GM19328 (cell line): ENCODE results near the gene ZNF576.
A peak's percentile ranks its signal among the peaks of the same experiment; 100 is the strongest.
"Not testable (repeated sequence)": the region's sequence is repeated elsewhere in the genome, so short reads cannot be mapped to it uniquely, and the experiment has no call there.

ENCODE experiments used
- ATAC-seq: cut with Tn5 transposase; IDR thresholded peaks from one replicate; pipeline ENCODE4 v1.9.1; 2021; ENCODE audit warnings: mild to moderate bottlenecking, moderate library complexity; ENCODE audit not compliant: unreplicated experiment

Gene ZNF576

DNA sequence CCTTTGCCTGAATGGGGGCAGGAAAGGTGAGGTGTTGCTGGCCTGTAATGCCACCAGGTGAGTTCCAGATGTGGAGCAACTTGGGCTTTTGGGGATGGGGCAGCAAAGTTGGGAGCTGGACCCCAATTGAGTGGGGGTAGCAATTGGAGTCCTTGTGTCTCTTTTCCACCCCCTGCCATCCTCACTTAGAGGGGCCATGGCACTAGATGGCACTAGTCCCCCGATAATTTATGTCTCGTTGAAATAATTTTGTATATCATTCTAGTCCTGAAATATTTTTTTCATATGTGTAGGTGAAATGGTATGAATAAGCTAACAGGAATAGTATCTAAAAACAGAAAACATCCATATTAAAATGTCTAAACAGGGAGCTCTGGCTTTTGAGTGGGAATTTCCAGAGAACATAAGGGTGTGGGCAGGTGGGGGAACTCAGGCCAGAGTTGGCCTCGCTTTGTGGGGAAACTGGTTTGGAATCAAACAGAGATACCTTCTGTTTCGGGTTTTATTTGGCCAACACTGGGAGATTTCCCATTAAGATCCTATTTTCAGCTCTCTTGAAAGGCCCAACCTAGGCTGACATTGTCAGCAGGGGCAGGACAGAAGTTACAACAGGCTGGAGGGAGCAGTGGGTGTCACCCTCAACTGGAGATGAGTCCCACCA, 3.4 kb downstream of the ZNF576 start:
- ATAC-seq = no peak

DNA sequence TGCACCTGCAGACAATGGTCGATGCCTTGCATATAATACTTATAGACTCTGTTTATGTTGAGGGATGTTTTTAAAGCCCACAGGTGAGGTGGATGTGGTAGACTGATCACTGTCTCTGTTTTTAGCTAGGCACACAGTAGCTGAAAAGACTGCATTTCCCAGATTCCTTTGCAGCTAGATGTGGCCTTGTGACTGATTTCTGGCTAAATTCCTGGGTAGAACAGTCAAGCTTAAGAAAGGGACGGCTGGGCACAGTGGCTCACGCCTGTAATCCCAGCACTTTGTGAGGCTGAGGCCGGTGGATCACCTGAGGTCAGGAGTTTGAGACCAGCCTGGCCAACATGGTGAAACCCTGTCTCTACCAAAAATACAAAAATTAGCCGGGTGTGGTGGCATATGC, 3.9 kb downstream of the ZNF576 start:
- ATAC-seq = not testable (repeated sequence)

DNA sequence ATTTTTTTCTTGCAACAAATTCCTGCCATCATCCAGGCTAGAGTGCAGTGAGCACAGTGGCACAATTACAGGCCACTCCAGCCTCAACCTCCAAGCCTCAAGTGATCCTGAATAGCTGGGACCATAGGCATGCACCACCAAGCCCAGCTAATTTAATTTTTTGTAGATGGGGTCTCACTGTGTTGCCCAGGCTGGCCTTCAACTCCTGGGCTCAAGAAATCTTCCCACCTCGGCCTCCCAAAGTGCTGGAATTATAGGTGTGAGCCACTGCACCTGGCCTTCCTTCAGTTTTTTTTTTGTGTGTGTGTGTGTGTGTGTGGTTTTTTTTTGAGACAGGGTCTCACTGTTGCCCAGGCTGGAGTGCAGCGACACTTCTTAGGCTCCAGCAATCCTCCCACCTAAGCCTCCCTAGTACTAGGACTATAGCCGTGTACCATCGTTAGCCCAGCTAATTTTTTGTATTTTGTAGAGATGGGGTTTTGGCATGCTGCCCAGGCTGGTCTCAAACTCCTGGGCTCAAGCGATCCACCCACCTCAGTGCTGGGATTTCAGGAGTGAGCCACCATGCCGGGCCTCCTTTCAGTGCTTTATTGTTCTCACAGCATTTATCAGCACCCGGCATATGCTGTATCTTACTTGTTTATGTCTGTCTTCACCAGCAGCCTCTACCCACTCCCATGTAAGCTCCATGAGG, 9.6 kb downstream of the ZNF576 start:
- no peak for ATAC-seq

DNA sequence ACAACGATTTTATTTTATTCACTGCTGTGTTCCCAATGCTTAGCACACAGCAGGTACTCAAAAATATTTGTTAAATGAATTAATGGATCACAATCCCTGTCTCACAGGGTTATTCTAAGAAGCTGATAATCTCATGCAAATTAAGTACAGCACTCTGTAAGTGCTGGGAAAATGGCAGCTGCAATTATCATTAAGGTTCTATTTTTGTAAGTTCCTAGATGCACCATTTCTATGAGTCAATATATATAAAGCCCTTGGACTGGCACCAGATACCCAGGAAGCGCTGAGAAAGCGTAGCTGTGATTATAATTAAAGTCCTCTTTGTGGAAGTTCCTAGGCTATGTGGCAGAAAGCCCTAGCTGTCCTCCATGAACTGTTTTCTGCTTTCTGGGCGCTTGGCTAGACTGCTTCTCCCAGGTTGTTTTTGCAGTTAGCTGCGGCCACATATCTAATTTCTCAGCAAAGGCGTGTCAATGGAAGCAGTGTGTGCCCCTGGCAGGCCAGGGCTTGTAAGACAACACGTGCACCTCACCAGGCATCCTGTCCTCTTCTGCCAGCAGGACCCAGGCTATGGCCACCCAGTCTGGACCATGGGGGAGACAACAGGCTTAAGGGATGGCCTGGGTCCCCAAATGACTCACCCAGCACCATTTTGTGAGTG, 10.3 kb downstream of the ZNF576 start:
- no peak for ATAC-seq

DNA sequence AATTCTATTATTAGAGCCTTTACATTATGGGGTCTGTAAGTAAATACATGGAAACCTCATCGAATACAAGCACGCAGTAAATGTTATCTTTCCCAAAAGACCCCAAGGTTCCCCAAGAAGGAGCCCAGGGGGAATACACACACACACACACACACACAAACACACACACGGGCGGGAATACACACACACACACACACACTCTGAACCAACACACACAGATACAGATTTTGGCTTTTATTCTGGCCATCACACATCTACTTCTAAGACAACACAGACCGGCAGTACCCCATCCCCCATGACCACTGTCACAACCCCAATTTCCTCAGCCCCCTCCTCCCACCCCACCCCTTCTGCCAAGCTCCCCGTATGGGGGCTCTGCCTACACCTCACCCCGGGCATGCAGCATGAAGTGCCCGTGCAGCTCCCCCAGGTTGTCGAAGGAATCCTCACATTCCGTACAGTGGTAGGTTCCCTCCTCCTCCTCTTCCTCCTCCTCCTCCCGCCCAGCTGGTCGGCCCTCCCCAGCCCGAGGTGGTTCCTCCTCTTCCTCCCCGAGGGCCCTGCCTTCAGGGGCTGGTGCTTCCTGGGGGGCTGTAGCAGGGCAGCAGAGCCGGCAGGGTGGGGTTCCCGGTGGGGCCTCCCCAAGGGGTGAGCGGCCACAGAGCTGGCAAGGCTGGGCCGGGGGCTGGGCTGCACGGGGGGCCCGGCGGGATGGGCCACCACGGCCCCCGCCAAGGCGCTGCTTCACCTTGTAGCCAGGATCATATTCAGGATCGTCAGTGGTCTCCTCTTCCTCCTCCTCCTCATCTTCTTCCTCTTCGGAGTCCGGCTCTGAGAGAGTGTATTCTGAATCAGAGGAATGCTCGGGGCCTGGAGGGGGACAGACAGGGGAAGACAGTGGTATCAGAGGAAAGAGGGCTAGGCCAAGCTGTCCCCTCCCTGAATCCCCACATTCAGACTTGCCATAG, 11.1 kb downstream of the ZNF576 start:
- ATAC-seq = no peak

DNA sequence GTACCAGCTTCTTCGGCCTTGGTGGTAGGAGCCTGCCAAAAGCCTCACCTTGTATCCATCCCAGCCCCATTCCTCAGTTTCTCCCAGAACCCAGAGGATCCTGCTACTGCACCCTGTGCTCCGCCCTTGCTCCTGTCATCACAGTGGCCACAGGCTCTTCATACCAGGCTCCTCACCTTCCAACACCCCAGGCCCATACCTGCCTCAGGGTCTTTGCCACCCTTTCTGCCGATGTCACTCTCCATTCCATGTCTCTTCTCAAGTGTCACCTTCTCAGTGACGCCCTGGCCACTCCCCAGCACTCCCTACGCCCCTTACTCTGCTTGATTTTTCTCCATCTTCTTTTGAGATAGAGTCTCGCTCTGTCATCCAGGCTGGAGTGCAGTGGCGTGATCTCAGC, 13.5 kb downstream of the ZNF576 start:
- ATAC-seq = no peak

DNA sequence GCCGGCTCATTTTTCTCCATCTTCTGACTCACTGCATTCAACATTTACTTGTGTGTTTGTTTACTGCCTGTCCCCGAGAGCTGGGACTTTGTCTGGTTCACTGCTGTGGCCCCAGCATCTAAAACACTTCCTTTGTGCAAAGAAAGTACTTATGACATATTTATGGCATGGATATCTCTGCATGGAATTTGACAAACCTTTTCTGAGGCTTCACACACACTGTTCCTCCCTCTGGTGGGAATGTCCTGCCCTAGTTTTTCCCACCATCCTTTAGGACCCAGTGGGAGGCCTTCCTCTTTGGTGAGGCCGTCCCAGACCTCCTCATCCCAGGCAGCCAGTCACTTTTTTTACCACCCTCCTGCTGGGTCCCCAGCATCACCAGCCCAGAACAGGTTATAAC, 14.1 kb downstream of the ZNF576 start:
- ATAC-seq = no peak

DNA sequence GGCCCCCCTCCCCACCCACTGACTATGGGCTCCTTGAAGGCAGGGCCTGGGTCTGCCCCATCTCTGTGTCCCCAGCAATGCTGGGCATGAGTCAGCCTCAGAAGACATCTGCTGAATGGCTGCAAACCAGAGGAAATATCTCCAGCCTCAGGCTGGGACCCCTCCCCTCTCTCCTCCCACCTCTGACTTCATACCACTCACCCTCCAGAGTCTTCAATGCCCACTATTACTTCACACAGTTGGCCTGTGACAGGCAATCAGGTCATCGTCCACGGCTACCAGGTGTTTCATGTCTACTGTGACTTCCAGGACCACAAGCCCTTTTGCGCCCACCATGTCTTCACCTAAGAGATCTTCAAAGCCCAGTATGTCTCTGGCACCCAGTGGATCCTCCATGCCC, 15.4 kb downstream of the ZNF576 start, which contains the start of gene SRRM5:
TSS of gene SRRM5 (plus strand) at position 301 of the 400 bp plus-strand sequence. CDS start at position 335, 34 bp downstream.
- ATAC-seq = no peak

DNA sequence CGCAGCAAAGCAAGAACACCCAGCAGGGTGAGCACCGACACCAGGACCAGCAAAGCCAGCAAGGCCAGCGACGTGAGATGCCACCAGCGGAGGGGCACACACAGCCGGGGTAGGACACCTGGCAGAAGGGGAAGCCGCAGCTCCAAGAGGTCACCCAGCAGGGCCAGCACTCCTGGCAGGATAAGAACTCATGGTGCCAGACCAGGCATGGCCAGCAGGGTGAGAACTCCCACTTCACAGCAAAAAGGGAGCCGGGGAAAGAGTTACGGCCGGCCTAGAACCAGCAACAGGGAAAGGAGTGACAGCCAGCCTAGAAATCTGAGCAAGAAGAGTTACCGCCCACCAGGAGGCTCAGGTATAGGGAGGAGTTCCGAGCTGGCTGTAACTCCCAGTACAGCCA, 16.0 kb downstream of the ZNF576 start:
- no peak for ATAC-seq

DNA sequence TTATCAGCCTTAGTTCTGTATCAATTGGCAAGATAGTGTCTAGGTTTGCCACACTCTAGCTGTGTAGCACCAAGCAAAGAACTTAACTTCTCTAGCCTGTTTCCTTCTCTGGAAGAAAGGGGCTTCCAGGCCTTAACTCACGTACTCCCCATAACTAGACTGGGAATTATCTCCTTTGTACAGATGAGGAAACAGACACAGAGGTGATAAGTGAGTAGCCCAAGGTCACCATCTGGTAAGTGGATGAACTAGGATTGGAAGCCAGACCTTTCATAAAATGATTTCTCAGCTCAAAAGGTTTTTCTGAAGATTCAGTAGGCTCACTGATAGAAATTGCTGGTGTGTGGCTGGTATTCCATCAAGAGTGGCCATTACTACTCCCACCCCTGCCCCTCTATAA, 19.9 kb downstream of the ZNF576 start:
- ATAC-seq = no peak

DNA sequence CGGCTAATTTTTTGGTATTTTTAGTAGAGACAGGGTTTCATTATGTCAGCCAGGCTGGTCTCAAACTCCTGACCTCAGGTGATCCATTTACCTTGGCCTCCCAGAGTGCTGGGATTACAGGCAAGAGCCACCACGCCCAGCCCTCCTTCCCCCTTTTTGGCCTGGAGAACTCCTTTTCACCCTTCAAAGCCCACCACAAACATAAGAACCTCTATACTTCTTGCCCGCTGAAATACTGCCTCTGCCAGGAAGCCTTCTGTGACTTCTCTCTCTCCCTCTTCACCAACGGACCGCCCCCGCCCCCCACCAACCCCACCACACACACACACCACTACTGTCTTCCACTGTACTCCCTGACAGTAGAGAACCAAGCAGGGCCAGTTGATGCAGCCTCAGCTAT, 20.6 kb downstream of the ZNF576 start:
- ATAC-seq = no peak

DNA sequence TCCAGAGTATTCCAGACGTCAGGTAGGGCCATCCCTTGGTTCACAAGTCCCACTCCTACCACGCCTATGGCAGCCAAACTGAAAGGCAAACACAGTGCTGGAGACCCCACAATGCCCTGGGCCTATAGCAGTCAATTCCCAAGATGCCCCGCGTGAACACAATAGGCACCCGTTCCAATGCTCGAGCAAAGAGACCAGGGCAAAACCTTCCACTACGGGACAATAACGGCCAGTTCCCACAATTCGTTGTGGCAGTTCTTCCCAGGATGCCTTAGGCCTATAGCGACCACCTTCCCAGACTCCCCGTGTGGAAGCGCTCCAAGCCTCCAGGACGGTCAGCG, 22.5 kb downstream of the ZNF576 start:
- ATAC-seq = peak; percentile 21

DNA sequence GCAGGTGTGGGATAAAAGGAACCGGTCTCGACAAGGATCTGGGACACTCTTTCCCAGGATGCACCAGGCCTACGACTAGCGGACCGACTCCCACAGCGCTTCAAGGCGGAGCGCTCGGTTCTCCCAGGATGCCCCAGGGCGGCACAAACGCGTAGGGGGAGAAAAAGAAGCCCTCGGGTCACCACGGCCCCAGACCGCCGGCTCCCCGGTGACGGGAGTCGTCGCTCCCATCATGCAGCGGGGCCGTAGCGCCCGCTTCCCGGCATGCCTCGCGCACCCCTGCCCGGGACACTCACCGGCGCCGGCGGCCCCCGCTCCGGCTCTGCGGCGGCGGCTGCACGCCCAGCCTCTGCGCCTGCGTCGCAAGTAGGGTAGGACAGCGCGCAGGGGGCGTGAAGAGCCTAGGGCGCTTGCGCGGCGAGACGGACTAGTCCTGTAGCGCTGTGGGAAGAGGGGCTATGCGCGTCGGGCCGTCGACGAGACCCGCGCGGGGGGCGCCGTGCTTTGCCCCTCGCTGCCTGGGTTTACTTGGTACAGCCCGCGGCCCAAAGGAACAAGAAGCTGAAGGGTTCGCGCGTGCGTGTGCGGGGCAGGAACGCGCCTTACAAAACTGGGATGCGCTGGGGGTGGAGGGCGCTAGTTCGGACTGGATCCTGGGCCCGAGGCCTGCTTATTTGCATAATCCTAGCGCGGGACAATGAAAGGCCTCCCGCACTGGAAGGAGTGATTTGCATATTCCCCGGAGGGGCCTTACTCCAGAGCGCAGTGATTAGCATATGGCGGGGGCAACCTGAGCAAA, 23.1 kb downstream of the ZNF576 start, which contains the start of gene ZNF428:
TSS of gene ZNF428 (minus strand) at position 368 of the 799 bp plus-strand sequence. CDS start 5,325 bp downstream, outside the sequence.
- ATAC-seq = peak; percentile 71

DNA sequence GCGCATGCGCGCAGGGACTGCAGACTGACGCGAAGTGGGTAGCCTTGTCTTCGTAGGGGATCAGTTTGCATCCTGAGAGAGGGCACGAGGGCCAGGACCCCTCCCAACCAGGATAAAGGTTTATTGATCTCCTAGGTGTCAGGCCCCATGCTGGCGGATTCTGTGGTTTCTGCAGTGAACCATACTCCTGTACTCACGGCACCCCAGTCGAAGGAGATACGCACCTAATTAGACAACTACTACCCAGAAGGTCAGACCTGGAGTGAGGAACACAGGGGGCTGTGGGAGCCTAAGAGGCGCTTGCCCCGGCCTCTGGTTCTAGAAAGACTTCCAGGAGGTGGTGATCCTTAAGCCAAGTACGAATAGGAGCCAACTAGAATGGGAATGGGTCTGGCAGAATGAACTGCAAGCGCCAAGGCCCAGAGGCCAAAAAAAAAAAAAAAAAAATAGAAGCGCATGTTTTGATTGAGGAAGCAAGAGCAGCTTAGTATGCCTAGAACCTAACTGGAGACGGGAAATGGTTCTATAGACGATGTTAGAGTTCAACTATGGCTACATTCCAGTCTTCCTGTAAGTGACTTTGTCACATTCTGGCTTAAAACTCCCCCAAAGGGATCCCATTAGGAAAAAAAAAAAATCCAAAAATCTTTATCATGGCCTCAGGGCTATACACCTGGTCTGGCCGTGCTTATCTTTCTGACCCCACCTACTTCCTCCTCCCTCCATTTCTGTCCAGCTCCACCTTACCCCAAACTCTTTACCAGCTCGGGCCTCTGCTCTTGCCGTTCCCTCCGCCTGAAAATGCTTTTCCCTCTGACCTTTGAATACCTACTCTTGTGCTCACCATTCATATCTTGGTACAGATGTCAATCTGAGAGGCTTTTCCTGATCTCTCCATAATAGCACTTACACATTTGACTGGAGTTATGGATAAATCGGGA, 23.9 kb downstream of the ZNF576 start:
- no peak for ATAC-seq

DNA sequence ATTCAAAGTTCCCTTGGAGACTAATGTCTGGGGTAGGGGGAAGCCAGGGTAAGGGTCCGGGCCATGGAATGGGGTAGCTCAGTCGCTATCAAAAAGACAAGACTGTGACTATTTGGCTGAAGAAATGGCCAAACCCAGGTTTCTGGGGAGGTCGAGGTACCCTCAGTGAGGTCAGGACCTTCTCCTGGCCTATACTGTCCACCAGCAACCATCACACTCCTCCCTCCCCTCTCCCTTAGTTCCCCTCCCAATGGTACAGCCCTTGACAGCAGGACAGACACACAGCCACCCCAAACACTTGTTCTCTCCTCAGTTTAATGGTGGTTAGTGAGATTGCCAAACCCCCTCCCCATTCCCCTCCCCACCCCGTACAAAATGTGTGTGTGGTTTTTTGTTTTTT, 25.7 kb downstream of the ZNF576 start:
- no peak for ATAC-seq

DNA sequence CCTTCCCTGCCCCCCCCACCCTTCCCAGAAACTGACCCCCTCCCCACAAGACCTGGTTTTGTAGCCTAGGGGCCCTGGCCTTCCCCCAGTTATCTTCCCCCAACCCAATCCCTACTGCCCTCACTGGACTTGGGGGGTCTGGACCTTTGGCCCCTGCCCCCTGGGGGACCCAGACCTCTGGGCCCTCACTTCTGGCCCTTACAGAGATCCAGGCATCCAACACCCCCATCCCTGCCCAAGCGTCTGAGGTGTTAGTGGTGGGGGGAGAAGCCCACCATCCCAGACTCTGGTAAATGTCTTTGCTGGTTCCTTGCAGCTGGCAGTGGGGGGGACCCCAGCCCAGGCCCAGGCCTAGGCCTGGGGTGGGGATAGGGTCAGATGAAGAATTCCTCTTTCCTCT, 26.6 kb downstream of the ZNF576 start:
- no peak for ATAC-seq

DNA sequence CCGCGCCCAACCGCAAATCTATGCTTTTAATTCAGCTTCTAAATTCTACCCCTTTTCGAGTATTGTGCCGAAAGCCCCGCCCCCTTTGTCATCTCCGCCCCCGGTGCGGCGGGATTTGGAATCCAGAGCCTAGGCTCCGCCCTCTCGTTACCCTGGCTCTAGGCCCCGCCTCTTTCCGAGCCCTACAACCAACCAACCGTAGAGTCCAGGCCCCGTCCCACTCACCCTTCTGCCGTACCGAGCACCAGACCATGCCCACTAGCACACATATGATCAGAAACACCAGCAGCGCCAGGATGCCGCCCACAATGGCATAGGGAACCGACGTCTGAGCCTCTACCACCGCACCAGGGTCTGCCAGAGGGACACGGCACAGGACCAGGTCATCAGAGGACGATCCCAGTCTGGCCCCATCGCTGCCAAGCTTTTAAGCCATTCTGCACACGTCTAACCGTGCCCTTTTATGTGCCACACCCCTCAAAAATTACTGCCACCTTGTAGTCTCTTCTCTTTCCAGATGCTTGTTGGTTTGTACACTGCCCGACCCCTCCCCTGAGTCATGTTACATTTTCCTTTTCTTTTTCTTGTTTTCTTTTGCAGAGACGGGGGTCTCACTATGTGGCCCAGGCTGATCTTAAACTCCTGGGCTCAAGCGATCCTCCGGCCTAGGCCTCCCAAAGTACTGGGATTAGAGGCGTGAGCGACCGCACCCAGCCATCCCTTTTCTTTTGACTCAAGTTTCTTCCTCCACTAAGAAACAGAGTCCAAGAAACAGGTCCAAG, 27.7 kb downstream of the ZNF576 start:
- no peak for ATAC-seq

DNA sequence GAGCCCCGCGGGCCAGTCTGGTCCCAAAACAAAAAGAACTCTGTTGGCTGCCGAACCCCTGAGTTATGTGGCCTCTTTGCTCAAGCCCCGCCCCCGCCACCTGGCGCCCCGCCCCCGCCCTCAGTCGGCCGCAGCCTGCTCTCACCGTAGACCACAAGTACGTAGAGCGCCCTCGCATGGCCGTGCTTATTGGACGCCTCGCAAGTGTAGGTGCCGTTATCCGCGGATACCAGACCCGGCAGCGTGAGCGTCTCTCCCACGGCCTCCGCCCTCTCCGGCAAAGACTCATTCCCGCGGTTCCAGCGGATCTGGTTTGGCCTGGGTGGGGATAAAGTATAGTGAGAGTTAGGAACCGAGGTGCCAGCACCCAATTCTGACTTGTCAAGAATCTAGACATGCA, 28.5 kb downstream of the ZNF576 start:
- no peak for ATAC-seq
